ENCODE measurements around the gene IER2.

The IER2 gene

DNA sequence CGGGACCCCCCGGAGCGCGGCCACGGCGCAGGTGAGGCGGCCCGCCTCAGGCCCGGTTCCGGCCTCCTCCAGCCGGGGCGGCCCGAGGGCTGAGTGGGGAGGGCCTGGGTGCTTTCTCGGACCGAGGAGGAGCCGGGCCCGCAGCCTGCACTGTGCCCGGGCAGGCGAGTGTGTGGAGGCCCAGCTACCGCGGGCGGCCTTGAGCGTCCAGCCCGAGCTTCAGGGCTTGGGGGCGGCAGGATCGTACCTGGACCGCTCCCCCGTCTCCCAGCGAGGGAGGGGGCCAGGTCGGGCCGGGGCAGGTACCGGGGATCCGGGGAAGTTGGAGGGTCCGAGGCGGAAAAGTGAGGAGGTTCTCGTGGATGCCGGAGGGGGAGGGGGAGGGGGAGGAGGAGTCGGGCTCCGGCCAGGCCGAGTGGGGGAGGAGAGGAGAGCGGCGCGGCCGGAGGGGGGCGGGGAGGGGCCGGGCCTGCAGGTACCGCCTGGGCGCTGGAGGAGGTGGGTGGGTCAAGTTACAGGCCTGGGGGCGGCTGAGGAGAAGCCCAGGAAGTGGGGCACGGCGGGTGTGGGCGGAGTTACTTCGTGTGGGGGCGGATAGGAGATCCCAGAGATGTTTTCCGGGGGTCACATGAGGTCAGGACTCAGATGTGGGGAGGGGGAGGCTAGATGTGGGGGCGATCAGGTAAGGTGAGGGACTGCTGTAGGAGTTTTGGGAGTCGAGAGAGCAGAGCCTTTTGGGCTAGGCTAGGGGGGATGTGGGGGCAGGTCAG, 31.6 kb upstream of the IER2 start:
- TF ChIP-seq, protein P1, sequence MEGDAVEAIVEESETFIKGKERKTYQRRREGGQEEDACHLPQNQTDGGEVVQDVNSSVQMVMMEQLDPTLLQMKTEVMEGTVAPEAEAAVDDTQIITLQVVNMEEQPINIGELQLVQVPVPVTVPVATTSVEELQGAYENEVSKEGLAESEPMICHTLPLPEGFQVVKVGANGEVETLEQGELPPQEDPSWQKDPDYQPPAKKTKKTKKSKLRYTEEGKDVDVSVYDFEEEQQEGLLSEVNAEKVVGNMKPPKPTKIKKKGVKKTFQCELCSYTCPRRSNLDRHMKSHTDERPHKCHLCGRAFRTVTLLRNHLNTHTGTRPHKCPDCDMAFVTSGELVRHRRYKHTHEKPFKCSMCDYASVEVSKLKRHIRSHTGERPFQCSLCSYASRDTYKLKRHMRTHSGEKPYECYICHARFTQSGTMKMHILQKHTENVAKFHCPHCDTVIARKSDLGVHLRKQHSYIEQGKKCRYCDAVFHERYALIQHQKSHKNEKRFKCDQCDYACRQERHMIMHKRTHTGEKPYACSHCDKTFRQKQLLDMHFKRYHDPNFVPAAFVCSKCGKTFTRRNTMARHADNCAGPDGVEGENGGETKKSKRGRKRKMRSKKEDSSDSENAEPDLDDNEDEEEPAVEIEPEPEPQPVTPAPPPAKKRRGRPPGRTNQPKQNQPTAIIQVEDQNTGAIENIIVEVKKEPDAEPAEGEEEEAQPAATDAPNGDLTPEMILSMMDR (IDR thresholded peaks at IDR 0.05; ENCODE audit: low read length): no peak
- no peak for TF ChIP-seq EZH2 (IDR thresholded peaks at IDR 0.05; ENCODE audit: borderline replicate concordance, low read length)
- Histone ChIP-seq H3K9me2 (ENCODE audit: low read depth, low read length) (no peaks in the 10 kb centered on the region), H3K79me2 (ENCODE audit: insufficient read depth, low read length) (peaks cover 44% of the 10 kb centered on the region), H3K9me3 (ENCODE audit: low read length) (no peaks in the 10 kb centered on the region), H3K27me3 (ENCODE audit: insufficient read depth, low read length) (no peaks in the 10 kb centered on the region), H3F3A (ENCODE audit: insufficient read depth, low read length) (peaks cover 4% of the 10 kb centered on the region; the same call in 1 of the 2 replicates), H3K4me3 (ENCODE audit: low read depth, low read length, poor library complexity, severe bottlenecking) (peak overlapping the region; percentile 100), H3K4me1 (ENCODE audit: insufficient read depth, low read length, severe bottlenecking) (peaks cover 52% of the 10 kb centered on the region), H3K27ac (ENCODE audit: low read depth, low read length, poor library complexity, severe bottlenecking) (peak overlapping the region; percentile 56), H3K4me2 (ENCODE audit: low read length) (peak overlapping the region; percentile 80), H3K36me3 (ENCODE audit: insufficient read depth, low read length) (peaks cover 20% of the 10 kb centered on the region; the same call in 1 of the 2 replicates), H4K20me1 (ENCODE audit: insufficient read depth, low read length) (no peaks in the 10 kb centered on the region), H3K9ac (ENCODE audit: low read length) (peak overlapping the region; percentile 99), H2AFZ (ENCODE audit: low read length) (no peak overlapping the region)

DNA sequence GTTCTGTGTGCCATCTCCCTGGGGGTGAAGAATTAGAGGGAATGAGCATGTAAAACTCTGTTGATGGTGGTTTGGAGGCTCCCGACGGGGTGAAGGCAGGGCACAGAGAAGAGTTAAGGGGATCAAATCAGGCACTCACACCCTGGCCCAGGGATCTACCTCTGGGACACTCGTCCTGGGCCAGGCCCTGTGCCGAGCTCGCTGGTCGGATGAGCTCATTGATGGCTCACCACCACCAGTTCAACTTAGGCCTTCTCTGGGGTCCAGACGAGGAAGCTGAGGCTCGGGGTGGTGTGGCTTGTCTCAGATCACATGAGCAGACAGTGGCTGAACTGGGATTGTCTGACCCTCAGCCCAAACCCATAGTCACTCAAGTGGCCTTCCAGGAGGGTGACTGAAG, 30.6 kb upstream of the IER2 start:
- Histone ChIP-seq H3K27me3 (ENCODE audit: insufficient read depth, low read length) (no peaks in the 10 kb centered on the region), H2AFZ (ENCODE audit: low read length) (no peak overlapping the region), H3K4me2 (ENCODE audit: low read length) (peak overlapping the region; percentile 80), H3K9me3 (ENCODE audit: low read length) (no peaks in the 10 kb centered on the region), H3K4me3 (ENCODE audit: low read depth, low read length, poor library complexity, severe bottlenecking) (peak overlapping the region; percentile 100), H3F3A (ENCODE audit: insufficient read depth, low read length) (peaks cover 4% of the 10 kb centered on the region; the same call in 1 of the 2 replicates), H3K27ac (ENCODE audit: low read depth, low read length, poor library complexity, severe bottlenecking) (no peak overlapping the region), H3K79me2 (ENCODE audit: insufficient read depth, low read length) (peaks cover 44% of the 10 kb centered on the region), H4K20me1 (ENCODE audit: insufficient read depth, low read length) (no peaks in the 10 kb centered on the region), H3K4me1 (ENCODE audit: insufficient read depth, low read length, severe bottlenecking) (peaks cover 52% of the 10 kb centered on the region), H3K36me3 (ENCODE audit: insufficient read depth, low read length) (peaks cover 23% of the 10 kb centered on the region; the same call in 1 of the 2 replicates), H3K9ac (ENCODE audit: low read length) (peak overlapping the region; percentile 99), H3K9me2 (ENCODE audit: low read depth, low read length) (no peaks in the 10 kb centered on the region)
- TF ChIP-seq, protein P1 (IDR thresholded peaks at IDR 0.05; ENCODE audit: low read length): no peak
- no peak for TF ChIP-seq EZH2 (IDR thresholded peaks at IDR 0.05; ENCODE audit: borderline replicate concordance, low read length)

DNA sequence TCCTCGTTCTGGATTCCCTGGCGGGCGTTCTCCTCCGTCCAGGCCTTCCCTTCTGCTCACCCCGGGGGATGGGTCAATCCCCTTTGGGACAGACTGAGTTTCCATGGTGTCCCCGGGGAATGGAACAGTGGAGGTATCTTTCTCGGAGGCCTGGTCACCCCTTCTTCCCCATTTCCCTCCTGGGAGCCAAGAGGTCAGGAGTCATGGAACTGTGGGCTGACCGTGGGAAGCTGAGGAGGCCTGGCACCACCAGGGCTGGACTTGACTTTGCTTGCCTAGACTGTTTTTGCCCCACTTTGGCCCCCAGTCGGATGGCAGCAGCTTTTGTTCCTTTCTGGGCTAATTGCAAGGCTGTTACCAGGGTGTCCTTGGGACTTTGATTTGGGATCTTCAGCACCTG, 30.2 kb upstream of the IER2 start:
- Histone ChIP-seq H3K9ac (ENCODE audit: low read length) (peak overlapping the region; percentile 99; the same call in 1 of the 2 replicates), H2AFZ (ENCODE audit: low read length) (no peak overlapping the region), H3K4me1 (ENCODE audit: insufficient read depth, low read length, severe bottlenecking) (peaks cover 51% of the 10 kb centered on the region), H3K4me2 (ENCODE audit: low read length) (peak overlapping the region; percentile 80), H3K9me2 (ENCODE audit: low read depth, low read length) (no peaks in the 10 kb centered on the region), H3K27ac (ENCODE audit: low read depth, low read length, poor library complexity, severe bottlenecking) (no peak overlapping the region), H3K79me2 (ENCODE audit: insufficient read depth, low read length) (peaks cover 44% of the 10 kb centered on the region), H4K20me1 (ENCODE audit: insufficient read depth, low read length) (no peaks in the 10 kb centered on the region), H3K9me3 (ENCODE audit: low read length) (no peaks in the 10 kb centered on the region), H3K27me3 (ENCODE audit: insufficient read depth, low read length) (no peaks in the 10 kb centered on the region), H3K4me3 (ENCODE audit: low read depth, low read length, poor library complexity, severe bottlenecking) (peak overlapping the region; percentile 100), H3F3A (ENCODE audit: insufficient read depth, low read length) (peaks cover 4% of the 10 kb centered on the region; the same call in 1 of the 2 replicates), H3K36me3 (ENCODE audit: insufficient read depth, low read length) (peaks cover 27% of the 10 kb centered on the region; the same call in 1 of the 2 replicates)
- TF ChIP-seq EZH2 (IDR thresholded peaks at IDR 0.05; ENCODE audit: borderline replicate concordance, low read length): no peak
- TF ChIP-seq, protein P1 (IDR thresholded peaks at IDR 0.05; ENCODE audit: low read length): no peak
